ENCODE measurements around the gene AVEN.

GRCh38 chr15:33903661-33904060 is 135.3 kb downstream of the AVEN start:
- TF ChIP-seq, protein P1, sequence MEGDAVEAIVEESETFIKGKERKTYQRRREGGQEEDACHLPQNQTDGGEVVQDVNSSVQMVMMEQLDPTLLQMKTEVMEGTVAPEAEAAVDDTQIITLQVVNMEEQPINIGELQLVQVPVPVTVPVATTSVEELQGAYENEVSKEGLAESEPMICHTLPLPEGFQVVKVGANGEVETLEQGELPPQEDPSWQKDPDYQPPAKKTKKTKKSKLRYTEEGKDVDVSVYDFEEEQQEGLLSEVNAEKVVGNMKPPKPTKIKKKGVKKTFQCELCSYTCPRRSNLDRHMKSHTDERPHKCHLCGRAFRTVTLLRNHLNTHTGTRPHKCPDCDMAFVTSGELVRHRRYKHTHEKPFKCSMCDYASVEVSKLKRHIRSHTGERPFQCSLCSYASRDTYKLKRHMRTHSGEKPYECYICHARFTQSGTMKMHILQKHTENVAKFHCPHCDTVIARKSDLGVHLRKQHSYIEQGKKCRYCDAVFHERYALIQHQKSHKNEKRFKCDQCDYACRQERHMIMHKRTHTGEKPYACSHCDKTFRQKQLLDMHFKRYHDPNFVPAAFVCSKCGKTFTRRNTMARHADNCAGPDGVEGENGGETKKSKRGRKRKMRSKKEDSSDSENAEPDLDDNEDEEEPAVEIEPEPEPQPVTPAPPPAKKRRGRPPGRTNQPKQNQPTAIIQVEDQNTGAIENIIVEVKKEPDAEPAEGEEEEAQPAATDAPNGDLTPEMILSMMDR (conservative IDR thresholded peaks at IDR 0.05; ENCODE audit: low read depth in 2 of 2): no peak
- no peak for TF ChIP-seq POLR2AphosphoS5 (IDR thresholded peaks at IDR 0.05; ENCODE audit: low read depth)
- no peak for TF ChIP-seq EZH2 (IDR thresholded peaks at IDR 0.05; ENCODE audit: low read depth, unreplicated experiment)
- TF ChIP-seq REST (IDR thresholded peaks at IDR 0.05; ENCODE audit: unreplicated experiment): no peak
- TF ChIP-seq CREB1 (CRISPR knock-in tag; IDR thresholded peaks at IDR 0.05; ENCODE audit: low read depth): no peak
- no peak for TF ChIP-seq EZH2phosphoT487 (IDR thresholded peaks at IDR 0.05; ENCODE audit: unreplicated experiment)
- no peak for TF ChIP-seq JUNB (IDR thresholded peaks at IDR 0.05; ENCODE audit: unreplicated experiment)
- TF ChIP-seq, protein P2, sequence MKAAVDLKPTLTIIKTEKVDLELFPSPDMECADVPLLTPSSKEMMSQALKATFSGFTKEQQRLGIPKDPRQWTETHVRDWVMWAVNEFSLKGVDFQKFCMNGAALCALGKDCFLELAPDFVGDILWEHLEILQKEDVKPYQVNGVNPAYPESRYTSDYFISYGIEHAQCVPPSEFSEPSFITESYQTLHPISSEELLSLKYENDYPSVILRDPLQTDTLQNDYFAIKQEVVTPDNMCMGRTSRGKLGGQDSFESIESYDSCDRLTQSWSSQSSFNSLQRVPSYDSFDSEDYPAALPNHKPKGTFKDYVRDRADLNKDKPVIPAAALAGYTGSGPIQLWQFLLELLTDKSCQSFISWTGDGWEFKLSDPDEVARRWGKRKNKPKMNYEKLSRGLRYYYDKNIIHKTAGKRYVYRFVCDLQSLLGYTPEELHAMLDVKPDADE (IDR thresholded peaks at IDR 0.05): no peak
- no peak for TF ChIP-seq ZNF114 (CRISPR knock-in tag; IDR thresholded peaks at IDR 0.05)
- no peak for TF ChIP-seq NANOG (IDR thresholded peaks at IDR 0.05; ENCODE audit: borderline replicate concordance)

Data from GM23338 (cell line).